Colonic mucosa (tissue), 4 donors: Measurements from ENCODE around the gene MGAT4A. TPM values are rescaled to one million over a fixed set of nuclear protein-coding genes. Genes with fewer than 3 reads are reported as not detected.
A peak's percentile ranks its signal among the peaks of the same experiment; 100 is the strongest.

ENCODE experiments used
- DNase-seq: peaks from one replicate; pipeline ENCODE4 v3.0.0-alpha.2; 2020
- H3K27ac ChIP-seq: fragments of 200-600 bp; one replicate; pipeline ENCODE4 v1.8.0; 2021
- H3K27me3 ChIP-seq: fragments of 200-600 bp; one replicate; pipeline ENCODE4 v1.8.0; 2021
- H3K36me3 ChIP-seq: fragments of 200-600 bp; one replicate; pipeline ENCODE4 v1.8.0; 2021
- H3K4me1 ChIP-seq: fragments of 200-600 bp; one replicate; pipeline ENCODE4 v1.8.0; 2021; ENCODE audit warnings: mild to moderate bottlenecking
- H3K4me3 ChIP-seq: fragments of 200-600 bp; one replicate; pipeline ENCODE4 v1.8.0; 2021
- H3K9ac ChIP-seq, 2 donors: one replicate each; pipeline ENCODE4 v1.7.0; 2013; ENCODE audit warnings: control low read depth in 2 of 2, low read depth in 2 of 2, low read length in 2 of 2
- H3K9me3 ChIP-seq: fragments of 200-600 bp; one replicate; pipeline ENCODE4 v1.8.0; 2021
- CTCF ChIP-seq: fragments of 200-600 bp; IDR thresholded peaks from one replicate; pipeline ENCODE4 v1.8.0; 2022; ENCODE audit warnings: antibody characterized with exemption, mild to moderate bottlenecking
- intact Hi-C: fragments of 100-400 bp; cut with DNase I; formaldehyde crosslinking; loops from one replicate; pipeline ENCODE4 v1.14.1; 2022
- total RNA-seq, 2 donors: library from RNA; stranded (reverse); fragmentation: NEBNext Ultra II Directional in 1 of 2; extraction: Animal tissue kit (Norgen Biotek cat#: 25700) in 1 of 2; gene quantifications; one replicate each; pipeline ENCODE4 v1.2.1, GENCODE V29; 2021
- donor health status: healthy.
- donor health status: DM: no; HTN: no; CAD: no.
- donor health status: DM: no; HTN: no; CAD: no.

The MGAT4A gene
- total RNA-seq, 2 donors from 2014 or later: 103 to 125 TPM

GRCh38 chr2:98734162-98734561 is 3.2 kb upstream of the MGAT4A start:
- H3K27me3 ChIP-seq: no peaks in the 10 kb centered on the region
- intact Hi-C loops: no loop called here
- H3K4me1 ChIP-seq: peaks cover 6% of the 10 kb centered on the region
- DNase-seq: no peak
- no peak overlapping the region for H3K4me3 ChIP-seq
- no peak for TF ChIP-seq CTCF
- peak overlapping the region; percentile 7 for H3K27ac ChIP-seq
- H3K36me3 ChIP-seq: no peaks in the 10 kb centered on the region
- peak overlapping the region in 1 of 2 donors; percentile 46 for H3K9ac ChIP-seq
- no peaks in the 10 kb centered on the region for H3K9me3 ChIP-seq

DNA sequence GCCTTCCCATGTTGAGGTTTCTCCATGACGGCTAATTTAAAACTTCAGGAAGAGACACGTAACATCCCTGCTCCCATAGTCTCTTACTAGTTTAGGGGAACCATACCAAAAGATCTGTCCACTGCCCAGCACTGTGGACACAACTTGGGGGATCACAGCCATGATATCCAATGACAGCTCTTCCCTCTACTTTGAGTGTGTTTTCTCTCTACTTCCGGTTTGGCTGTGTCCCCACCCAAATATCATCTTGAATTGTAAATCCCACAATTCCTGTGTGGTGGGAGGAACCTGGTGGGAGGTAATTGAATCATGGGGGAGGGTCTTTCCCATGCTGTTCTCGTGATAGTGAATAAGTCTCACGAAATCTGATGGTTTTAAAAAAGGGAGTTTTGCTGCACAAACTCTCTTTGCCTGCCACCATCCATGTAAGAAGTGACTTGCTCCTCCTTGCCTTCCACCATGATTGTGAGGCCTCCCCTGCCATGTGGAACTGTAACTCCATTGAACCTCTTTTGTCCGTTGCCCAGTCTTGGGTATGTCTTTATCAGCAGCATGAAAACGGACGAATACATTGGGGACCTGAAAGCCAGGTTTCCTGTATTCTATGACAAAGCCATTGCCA is 1.6 kb upstream of the MGAT4A start:
- H3K9me3 ChIP-seq: no peaks in the 10 kb centered on the region
- H3K36me3 ChIP-seq: no peaks in the 10 kb centered on the region
- peak overlapping the region; percentile 97 for H3K27ac ChIP-seq
- DNase-seq: no peak
- H3K9ac ChIP-seq: peak overlapping the region in 1 of 2 donors; percentile 83
- TF ChIP-seq CTCF: no peak
- no peak overlapping the region for H3K4me3 ChIP-seq
- intact Hi-C loops: no loop called here
- peaks cover 12% of the 10 kb centered on the region for H3K4me1 ChIP-seq
- H3K27me3 ChIP-seq: no peaks in the 10 kb centered on the region

GRCh38 chr2:98731894-98732349 is 990 bp upstream of the MGAT4A start:
- Histone ChIP-seq H3K4me3 (peak overlapping the region; percentile 84), H3K9ac (peak overlapping the region; percentile 83 to 98), H3K4me1 (peaks cover 12% of the 10 kb centered on the region), H3K27ac (peak overlapping the region; percentile 97), H3K27me3 (no peaks in the 10 kb centered on the region), H3K9me3 (no peaks in the 10 kb centered on the region), H3K36me3 (no peaks in the 10 kb centered on the region)
- peak; percentile 74 for DNase-seq
- no peak for TF ChIP-seq CTCF
- intact Hi-C loops: no loop called here

DNA sequence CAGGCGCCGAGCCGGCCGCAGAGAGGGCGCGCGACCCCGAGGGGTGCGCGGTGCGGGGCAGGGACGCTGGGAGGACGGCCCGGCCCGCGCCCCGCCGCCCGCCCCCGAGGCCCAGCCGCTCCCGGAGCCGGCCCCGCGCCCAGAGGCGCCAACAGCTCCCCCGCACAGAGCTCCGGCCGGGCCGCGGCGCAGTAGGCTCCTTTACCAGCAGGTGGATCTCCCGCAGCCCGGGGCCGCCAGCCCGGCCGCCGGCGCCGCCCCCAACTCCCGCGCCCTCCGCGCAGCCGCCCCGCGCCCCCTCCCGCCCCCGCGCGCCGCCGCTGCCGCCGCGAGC is 258 bp downstream of the MGAT4A start:
- no peaks in the 10 kb centered on the region for H3K27me3 ChIP-seq
- peak; percentile 47 for DNase-seq
- peak overlapping the region; percentile 92 for H3K27ac ChIP-seq
- peak overlapping the region in 1 of 2 donors; percentile 77 for H3K9ac ChIP-seq
- H3K4me1 ChIP-seq: peaks cover 12% of the 10 kb centered on the region
- no peaks in the 10 kb centered on the region for H3K9me3 ChIP-seq
- H3K4me3 ChIP-seq: peak overlapping the region; percentile 66
- no peak for TF ChIP-seq CTCF
- no peaks in the 10 kb centered on the region for H3K36me3 ChIP-seq
- intact Hi-C loops: no loop called here

DNA sequence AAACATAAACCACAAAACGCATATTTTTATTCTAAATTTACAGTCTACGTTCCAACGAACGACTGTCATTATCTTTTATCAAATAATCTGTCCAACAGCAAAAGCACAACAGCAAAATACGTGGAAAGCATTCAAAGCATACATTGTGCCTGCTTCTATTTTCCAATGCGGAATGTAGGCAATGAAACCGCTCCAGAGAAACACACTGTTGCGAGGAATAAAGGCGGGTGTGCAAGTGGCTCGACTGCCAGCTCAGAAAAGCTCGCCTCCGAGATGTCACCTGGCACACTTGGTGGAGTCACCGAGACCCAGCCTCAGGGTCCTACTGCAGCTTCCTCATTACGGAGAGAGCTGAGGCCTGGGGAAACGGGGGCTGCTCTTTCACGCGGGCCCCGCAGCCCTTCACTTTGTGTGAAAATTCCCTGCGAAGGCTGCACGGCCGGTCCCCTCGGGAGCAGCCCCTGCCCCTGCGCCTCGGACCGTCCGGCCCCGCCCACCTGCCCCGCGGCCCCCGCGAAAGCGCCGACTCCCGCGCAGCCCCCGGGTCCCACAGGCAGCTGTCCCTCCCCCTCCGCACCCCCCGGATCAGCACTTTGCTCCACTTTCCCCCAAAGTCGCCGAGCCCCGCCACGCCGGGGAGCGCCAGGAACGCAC is 752 bp downstream of the MGAT4A start:
- peak overlapping the region; percentile 77 to 88 for H3K9ac ChIP-seq
- TF ChIP-seq CTCF: no peak
- intact Hi-C loops: no loop called here
- no peaks in the 10 kb centered on the region for H3K27me3 ChIP-seq
- no peaks in the 10 kb centered on the region for H3K9me3 ChIP-seq
- H3K36me3 ChIP-seq: no peaks in the 10 kb centered on the region
- H3K4me1 ChIP-seq: peaks cover 12% of the 10 kb centered on the region
- H3K27ac ChIP-seq: peak overlapping the region; percentile 92
- DNase-seq: peak; percentile 71
- peak overlapping the region; percentile 66 for H3K4me3 ChIP-seq
